Measurements from ENCODE around the gene CLMN. TPM values are rescaled to one million over a fixed set of nuclear protein-coding genes. Genes with fewer than 3 reads are reported as not detected.

CLMN gene
- total and polyA plus RNA-seq, 2 of the 8 experiments (the other 6 are each of a cell fraction or from before 2014, with no cell fraction given), result 1.6 to 8.2 TPM

DNA sequence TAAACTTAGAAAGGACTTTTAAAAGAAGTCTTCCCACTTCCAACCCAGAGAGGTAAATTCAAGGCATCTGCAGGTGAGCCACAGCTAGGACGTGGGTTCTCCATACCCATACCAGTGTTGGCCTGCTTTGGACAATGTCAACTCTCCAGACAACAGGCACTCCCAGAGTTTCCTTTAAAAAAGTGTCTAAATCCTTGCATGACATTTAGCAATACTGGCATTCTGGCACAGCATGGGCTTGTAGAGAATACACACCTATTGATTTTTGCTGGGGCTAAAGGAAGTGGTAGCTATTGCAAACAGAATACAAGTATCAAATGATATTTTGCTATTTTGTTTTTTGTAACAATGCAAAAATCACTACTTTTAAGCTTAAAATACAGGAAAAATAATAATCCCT, 136.6 kb downstream of the CLMN start (continued):
- TF ChIP-seq EP300 (IDR thresholded peaks at IDR 0.05; ENCODE audit: borderline replicate concordance in 1 of 2, low read depth in 2 of 2, low read length in 2 of 2), result no peak
- no peak for TF ChIP-seq ZNF274 (IDR thresholded peaks at IDR 0.05; ENCODE audit: borderline replicate concordance, extremely low read depth, low read length)

Data from H1 (cell line).